ENCODE measurements around the gene ARHGAP6.

Gene ARHGAP6

DNA sequence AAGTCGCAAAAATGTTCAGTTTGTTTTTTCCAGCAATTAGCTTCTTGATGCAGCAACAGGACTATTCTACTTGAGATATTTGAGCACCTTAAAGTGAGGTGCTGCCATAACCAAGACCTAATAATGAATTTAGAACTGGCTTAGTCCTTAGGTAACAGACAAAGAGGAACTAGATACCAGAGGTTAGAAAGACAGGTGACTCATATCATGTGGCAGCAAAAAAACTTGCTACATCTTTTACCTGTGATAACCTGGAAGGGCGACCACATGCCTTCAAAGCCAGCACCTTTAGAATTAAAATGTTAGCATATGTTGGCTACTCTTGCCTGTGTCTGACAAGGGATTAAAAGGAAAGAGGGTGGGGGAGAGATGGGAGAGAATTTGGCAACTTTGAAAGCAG lies 90.4 kb downstream of the ARHGAP6 start:
- DNase-seq (ENCODE audit: low read depth in 2 of 2) = no peak

DNA sequence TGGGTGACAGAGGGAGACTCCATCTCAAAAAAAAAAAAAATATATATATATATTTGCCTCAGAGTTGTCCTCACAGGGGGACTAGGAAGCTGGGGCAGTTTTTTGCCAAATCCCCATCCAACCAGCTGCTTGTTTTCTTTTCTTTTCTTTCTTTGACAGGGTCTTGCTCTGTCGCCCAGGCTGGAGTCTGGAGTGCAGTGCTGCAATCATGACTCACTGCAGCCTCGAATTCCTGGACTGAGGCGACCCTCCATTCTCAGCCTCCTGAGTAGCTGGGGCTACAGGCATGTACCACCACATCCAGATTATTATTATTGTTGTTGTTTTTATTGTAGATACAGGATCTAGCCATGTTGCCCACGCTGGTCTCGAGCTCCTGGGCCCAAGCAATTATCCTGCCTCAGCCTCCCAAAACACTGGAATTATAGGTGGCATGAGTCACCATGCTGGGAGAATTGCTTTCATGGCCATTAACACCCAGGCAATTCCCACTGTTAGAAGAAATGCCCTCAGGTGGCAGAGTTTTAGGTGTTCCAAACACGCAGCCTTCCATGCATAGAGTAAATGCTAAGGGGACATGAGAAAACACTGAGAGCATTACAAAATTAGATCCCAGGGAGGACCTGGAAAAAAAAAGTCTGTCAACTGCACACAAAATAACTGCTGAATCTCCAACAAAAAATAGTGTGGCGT lies 98.0 kb downstream of the ARHGAP6 start:
- no peak for DNase-seq (ENCODE audit: low read depth in 2 of 2)

DNA sequence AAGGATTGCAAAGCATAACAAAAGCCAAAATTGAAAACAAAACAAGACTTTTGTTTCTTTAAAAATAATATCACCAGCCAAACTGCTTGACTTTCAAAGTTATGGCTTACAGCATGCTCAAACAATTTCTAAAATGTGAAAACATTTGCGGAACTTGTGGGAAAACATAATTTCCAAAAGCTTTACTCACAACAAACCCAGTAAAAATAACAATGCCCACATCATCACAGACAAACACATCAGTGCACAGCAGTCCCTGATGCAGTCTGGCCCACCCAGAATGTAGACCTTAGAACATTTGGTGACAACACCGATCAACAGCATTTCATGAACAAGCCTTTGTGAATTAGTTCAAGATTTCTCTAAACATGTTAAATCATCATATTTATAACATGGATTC lies 98.9 kb downstream of the ARHGAP6 start:
- no peak for DNase-seq (ENCODE audit: low read depth in 2 of 2)

DNA sequence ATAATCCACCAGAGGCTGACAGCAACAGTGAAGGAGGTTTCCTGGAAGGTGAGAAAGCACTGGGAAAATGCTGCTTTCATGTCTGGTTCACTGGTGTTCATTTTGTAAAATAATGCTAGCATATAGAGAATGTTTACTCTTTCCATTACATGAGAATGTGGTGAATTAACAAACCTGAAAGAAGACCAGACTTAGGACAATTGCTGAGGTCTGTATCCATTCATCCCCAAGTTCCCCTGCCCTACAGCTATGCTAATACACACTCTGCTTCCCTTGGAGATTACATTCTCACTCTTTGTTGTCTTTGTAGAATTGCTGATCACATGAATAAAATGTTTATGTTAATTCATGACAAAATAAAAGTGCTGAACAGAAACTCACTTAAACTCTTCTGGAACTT lies 99.5 kb downstream of the ARHGAP6 start:
- DNase-seq (ENCODE audit: low read depth in 2 of 2) = no peak

DNA sequence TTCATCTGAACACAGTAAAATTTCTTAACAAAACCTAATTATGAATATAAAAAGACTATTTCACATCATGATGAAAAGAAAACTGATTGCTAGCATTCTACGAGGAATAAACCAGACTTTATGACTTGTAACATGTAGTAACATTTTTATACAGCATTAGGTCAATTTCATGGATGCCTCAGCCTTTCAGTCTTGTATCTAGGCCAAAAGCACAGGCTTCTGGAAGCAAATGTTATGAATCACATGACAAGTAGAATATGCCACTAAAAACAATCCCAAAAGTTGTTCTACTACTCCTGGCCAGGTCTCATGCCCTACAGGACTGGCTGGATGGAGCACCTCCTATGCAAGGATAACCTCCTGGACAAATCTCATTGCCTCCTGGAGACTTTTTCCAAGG lies 101.2 kb downstream of the ARHGAP6 start:
- no peak for DNase-seq (ENCODE audit: low read depth in 2 of 2)

DNA sequence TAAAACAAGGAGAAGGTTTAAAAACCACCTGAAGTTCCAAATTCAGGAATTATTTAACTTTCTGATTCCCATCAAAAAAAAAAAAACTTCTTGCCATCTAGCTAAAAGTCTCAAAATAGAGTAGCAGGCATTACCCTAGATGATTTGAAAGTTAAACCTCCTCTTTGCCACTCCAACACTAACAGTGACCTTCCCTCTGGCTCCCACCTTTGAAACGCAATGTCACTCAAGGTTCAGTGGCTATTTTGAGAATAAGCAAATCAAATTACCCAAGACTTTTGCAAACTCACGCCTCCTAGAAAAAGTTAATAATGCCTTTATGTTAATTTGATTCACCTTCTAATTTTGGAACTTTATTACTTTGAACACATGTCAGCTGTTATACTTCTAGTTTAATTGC lies 103.2 kb downstream of the ARHGAP6 start:
- no peak for DNase-seq (ENCODE audit: low read depth in 2 of 2)

DNA sequence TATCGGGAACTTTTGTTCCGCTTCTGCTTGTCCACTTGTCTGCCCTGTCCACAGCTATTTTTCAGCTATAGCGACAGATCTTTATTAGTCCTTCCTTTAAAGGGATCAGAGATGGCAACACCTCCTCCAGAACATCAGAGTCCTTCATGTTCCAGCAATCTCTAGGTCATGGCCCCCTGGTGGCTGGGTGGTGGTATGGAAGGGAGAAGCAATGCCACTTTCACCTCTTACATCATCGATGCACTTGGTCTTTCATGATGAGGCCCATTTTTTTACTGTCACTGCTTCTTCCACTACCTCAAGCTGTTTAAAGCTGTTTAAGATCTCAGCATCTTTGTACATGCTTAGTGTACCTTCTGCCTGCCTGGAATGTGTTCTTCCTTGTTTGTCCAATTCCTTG lies 106.7 kb downstream of the ARHGAP6 start:
- DNase-seq (ENCODE audit: low read depth in 2 of 2) = peak; percentile 12 to 19

- DNase-seq (ENCODE audit: low read depth in 2 of 2) = no peak
These were observed 108.6 kb downstream of the ARHGAP6 start for GRCh38 chrX:11557120-11557519.

DNA sequence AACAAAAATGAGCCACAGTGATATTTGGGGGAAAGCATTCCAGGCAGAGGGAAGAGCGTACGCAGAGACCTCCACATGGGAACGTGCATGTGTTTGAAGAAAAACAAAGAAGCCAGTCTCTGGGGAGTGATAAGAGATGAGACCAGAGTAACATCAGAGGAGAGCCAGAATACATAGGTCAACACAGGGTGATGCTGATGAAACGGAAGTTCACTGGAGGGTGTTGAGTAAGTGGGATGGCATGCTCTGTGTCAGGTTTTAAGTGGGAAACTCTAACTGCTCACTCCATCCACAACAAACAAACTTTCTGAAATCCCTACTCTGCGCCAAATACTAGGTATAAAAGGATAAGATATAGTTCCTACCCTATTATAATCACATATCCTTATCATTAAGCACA lies 110.0 kb downstream of the ARHGAP6 start:
- DNase-seq (ENCODE audit: low read depth in 2 of 2) = no peak

DNA sequence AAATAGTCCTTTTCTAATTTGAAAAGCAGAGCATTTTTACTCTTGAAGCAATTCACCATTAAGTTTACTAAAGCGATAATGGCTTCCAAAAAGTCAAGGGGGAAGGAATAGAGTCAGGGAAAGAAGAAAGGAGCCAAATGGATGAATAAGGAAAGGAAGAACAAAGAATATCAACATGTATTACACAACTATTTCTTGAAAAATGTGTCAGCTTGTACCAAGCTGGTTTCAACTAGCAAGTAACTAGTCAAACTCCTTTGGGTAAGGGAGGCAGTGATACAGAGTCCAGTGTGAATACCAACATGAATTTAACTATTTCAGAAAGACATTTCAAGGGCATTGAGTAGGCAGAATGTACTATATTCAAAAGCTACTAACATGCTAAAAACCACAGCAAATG lies 112.1 kb downstream of the ARHGAP6 start:
- no peak for DNase-seq (ENCODE audit: low read depth in 2 of 2)

DNA sequence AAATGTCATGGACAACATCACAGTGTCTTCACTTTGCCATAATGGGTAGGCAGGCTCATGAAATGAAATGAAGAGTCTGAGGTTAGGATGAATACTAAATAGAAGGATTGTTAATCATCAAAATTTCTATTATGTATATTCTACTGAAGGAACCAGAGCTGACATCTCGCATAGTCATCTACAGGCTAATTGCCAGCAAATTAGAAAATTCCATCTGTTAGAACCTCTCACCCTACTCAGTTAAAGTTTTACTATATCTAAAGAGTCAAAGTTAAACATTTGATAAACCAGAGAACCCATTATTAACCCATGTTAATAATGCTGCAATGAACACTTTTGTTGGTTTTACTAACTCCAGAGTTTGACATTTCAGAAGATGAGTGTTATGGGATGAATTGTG lies 114.6 kb downstream of the ARHGAP6 start:
- DNase-seq (ENCODE audit: low read depth in 2 of 2) = no peak

DNA sequence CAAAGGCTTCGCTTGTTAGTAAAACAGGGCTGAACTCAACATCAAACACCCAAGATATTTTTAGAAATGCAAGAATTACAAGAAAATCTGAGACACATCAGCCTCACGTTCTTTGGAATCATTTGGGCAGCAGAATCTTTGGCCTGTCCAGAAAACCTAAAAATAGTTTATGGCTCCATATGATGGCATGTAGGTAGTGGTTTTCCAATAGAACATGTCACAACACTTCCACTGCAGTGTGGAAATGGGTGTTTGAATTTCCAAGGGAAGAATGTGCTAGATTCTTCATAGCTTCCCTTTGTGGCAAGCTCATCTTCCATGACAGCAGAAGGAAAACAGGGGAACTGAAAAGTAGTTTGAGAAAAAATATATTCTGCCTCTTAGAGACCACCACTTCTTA lies 118.8 kb downstream of the ARHGAP6 start:
- DNase-seq (ENCODE audit: low read depth in 2 of 2) = no peak

DNA sequence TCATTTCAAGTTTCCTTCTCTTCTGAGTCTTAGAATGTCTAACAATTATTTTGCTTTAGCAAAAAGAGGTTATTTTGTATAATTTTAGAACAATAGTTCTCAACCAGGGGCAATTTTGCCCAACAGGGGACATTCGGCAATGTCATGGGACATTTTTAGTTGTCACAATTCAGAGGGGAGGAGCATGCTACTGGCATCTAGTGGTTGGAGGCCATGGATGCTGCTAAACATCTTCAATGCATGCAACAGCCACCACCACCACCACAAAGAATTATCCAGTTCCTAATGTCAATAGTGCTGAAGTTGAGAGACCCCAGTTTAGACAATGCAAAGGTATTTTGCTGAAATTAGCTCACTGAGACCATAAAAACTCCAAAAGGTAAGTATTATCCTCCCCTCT lies 122.5 kb downstream of the ARHGAP6 start:
- DNase-seq (ENCODE audit: low read depth in 2 of 2) = no peak

DNA sequence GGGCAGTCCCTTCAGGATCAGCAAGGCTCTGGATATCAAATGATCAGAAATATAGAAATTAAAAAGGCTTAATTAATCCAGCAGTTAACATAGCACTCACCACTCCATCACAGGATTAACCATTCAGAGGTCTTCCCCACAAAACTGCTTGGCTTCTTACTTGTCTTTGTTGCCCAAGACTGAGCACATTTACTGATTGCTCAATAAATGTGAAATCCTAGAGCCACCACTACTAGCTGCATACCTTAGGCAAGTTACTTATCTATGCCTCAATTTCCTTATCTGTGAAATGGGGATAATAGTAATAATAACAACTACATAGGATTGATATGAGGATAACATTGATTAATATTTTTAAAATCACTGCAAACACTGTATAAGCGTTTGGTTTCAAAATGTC lies 124.2 kb downstream of the ARHGAP6 start:
- no peak for DNase-seq (ENCODE audit: low read depth in 2 of 2)

DNA sequence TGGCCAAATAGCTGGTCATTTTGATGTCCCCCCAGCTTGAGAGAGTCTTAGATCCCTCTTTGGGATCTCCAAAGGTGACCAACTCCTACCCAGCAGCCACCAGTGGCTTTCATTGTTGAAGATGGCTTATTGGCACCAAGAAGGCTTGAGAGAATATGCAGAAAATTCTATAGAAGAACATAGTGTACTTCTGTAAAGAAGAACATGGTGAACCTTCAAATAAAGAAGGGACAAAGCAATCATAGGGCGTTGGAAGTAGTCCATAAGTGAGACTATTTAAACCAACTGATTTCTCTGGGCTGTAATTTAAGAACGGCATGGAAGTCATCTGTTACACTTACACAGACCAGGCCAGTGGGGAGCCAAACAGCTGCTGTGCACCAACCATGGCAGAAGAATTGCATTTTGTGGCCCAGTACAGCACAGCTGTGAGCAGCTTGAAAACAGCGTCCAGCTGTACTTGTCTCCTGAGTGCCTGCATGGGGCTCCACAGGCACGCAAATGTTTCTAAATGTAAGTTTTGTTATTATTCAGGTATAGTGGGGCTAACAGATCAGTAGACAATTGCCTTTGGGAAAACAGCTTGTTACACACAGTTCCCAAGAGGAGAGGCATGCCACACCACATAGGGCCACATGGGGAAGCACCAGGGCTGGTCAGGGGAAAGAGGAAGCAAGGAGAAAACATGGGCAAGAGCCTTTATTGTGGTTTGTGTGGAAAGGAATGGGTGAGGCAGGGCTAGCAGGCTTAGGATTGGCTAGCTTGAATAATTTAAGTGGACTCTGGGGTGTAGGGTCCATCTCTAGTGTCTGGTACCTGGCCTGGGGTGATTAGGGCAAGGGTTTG lies 125.0 kb downstream of the ARHGAP6 start:
- DNase-seq (ENCODE audit: low read depth in 2 of 2) = no peak

- no peak for DNase-seq (ENCODE audit: low read depth in 2 of 2)
These were observed 128.6 kb downstream of the ARHGAP6 start for GRCh38 chrX:11537141-11537540.

- no peak for DNase-seq (ENCODE audit: low read depth in 2 of 2)
These were observed 130.4 kb downstream of the ARHGAP6 start for GRCh38 chrX:11535156-11535919.

DNA sequence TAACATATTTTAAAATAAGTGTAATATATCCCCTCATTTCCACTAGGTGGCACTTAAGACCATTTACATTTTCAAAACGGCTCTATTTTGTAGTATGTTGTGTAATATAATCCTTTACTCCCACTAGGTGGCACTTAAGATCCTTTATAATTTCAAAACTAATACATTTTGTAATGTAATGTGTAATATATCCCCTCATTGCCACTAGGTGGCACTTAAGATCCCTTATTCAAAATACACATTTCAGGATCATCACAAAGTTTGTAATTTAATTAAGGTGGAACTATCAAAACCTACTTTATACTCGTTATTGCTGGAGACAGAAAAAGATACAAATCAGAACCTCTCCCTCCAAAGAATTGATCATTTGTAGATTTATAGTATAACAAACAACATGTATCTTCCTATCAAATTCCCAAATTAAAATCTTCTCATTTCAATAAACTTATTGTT lies 132.5 kb downstream of the ARHGAP6 start:
- no peak for DNase-seq (ENCODE audit: low read depth in 2 of 2)

DNA sequence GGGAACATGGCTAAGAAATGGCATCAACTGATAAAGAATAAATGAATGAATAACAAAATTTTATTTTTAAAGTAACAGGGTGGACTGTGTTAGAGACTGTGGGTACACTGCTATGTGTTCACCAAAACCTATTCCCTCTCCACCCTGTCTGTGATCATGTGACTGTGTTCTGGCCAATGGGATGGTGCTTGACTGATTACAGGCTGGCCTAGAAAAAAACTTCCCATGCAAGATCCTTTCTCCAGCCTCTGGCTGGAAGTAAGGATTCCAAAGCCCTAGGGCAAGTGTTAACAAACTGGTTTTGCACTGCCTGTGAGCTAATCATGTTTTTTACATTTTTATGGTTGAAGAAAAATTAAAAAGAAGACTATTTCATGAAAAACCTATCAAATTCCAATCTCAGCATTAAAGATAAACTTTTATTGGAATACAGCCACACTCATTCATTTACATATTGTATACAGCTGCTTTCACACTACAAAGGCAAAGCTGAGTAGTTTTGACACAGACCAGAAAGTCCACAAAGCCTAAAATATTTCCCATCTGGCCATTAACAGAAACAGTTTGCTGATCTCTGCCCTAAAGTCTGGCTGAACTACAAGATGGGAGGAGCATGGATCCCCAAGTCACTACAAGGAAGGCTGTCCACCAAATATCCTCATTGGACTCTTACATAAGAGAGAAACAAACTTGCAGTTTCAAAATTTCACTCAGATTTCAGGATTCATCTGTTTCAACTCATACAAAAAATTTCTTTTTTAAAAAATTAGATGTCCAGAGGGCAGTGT lies 133.2 kb downstream of the ARHGAP6 start:
- no peak for DNase-seq (ENCODE audit: low read depth in 2 of 2)

DNA sequence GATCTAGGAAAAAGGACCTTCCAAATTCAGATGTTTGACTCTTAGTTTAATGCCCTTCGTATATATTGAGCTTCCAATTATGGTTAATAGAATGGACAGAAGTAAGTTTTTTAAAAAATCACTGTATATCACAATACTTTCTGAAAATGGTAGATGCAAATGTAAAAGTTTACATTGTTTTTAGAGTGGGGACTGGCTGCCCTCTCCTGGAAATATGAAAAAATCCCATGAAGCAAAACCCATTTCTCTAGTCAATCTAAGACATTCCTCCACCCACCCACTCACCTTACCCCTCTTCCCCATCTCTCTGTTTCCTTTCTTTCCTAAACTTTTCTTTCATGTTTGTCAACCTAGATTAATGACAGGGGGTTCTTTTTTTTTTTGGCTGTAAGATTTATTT lies 134.5 kb downstream of the ARHGAP6 start:
- no peak for DNase-seq (ENCODE audit: low read depth in 2 of 2)

DNA sequence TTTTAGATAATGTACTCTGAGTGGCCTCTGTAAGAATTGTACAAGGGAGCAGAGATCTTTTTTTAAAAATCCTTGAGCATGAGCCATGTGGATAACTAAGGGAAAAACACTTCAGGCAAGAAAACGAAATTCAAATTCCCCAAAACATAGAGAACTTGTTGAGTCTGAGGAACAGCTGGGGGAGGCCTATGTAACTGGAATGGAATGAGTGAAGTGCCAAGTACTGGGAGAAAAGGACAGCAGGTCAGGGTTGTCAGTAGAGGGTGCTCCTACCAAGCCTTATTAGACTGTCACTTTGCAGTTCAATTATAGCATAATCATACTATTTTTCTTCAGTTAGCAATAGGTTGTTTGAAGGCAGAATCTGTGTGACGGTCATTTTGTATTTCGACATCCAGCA lies 135.1 kb downstream of the ARHGAP6 start:
- no peak for DNase-seq (ENCODE audit: low read depth in 2 of 2)

DNA sequence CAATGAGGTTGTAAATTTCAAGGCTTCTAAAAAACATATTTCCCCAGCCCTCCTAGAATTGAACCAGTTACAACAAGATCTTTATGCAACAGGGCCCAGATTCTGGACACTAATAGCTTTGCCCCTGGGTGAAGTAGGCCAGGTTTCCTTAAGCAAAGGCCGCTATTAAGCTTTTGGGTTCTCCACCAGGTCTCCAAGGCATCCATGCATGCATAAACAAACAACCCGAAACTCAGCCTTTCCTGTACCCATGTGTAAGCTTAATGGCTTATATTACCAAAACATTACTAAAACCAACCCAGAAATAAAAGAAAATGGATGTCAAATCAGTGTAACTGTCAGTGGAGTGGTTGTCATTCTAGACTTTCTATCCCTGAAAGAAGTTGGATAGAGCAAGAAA lies 137.1 kb downstream of the ARHGAP6 start:
- DNase-seq (ENCODE audit: low read depth in 2 of 2) = no peak

Data from stimulated activated CD8-positive, alpha-beta memory T cell treated with anti-CD3 and anti-CD28 coated beads, Interleukin-15, amount 100 ng/mL, for 48 hours (primary cell).